Hematopoietic multipotent progenitor cell treated with erythropoietin and hydrocortisone succinate and interleukin-3 and kit ligand, for 15 days (in vitro differentiated cells): Measurements from ENCODE around the gene MBL2.

Source experiments
- DNase-seq: peaks from one replicate; pipeline ENCODE4 v3.0.0-alpha.2; 2015; ENCODE audit warnings: low spot score

Gene MBL2

DNA sequence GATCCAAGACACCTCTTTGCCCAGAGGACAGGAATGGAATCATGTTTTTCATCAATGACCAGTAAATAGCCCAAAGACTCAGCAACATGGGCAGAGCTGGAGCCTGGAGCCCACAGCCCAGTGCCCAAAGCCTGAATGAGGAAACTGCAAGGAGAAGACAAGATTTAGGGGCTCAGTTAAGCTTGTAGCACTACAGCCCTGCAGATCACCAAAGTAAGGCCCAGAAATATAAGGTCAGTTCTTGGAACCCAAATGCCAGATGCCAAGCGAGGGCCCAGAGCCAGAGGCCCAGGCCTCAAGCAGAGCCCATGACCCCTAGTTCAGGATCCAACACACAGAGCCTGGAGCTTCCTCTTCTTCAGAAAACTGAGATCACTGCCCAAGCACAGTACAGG lies 32.4 kb downstream of the MBL2 start:
- no peak for DNase-seq

DNA sequence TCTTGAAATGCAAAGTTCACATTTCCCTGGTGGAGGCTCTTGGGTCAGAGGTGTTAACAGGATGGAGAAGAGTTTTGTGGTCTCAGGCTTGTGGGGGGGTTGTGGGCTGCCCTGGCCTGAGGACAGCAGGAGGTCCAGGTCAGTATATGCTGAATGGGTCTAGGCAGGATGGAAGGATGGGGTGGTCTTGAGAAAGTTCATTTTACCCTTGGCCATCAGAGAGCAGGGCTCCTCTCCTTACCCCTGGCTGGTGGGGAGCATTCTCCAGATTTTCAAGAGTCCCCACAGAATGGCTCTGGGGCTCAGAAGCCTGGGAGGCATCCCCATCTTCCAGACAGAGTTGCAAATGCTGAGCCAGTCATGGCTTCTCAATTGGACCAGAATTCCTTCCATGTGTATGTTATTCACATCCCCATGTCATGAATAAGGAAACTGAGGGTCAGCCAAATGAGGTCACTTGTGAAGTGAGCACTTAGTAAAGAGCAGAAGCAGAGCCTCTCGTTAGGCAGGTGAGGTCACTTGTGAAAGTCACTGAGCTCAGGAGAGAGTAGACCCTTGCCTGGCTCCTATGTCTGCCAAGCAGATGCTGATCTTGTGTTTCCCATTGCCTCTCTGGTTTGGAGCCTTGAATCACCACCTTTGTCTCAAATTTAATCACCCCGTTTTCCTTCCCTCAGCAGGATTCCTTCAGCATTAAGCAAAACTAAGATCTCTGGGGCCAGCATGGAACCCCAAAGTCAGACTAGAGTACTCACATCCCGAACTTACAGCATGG lies 33.0 kb downstream of the MBL2 start:
- no peak for DNase-seq

DNA sequence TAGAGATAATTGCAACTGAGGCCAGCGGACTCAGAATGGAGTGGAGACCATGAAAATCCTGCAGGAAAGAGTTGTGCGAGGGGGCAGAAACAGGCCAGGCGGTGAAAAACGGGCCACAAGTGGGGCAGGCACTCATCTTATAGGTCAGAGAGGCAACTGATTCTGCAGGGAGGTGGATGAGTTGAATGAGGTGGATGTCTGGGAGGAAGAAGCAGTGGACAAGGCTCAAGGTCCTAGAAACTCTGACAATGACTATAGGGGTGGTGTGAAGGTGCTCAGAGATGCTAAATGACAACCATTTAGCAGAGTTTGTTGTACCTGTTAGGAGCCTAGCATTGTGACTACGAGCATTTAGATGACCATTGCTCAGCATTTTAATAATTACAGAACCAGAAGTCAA lies 33.6 kb downstream of the MBL2 start:
- no peak for DNase-seq

DNA sequence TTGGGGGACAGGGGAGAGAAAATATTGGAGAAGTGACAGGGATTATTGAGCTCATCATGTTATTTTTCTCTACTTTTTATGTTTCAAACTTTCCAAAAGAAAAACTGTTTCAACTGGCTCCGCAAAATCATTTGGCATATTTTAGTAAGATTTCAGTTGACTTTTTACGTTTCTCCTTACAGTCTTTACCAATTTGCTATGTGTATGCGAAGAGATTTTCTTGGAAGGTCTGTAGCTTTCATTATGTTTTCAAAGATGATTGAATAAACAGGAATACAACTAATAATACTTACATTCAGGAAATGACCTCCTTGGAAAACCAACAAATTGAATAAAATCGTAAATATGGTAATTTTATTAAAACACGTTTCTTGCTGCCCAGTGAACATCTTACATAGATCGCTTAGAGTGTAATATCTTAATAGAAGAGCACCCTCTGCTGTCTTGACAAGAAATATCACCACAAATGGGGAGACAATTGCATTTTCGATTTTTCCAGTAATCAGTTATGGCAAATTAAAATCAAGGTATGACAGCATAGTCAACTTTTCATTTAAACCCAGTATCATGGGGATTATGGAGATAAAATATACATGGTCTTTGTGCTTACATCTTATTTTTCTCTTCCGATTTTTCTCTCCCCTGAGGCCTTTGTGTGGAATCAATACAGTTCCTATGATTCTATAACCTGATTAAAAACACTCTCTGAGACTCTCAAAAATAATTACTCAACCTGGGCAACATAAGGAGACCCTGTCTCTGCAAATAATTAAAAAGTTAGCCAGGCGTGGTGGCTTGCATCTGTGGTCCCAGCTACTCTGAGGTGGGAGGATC lies 43.1 kb downstream of the MBL2 start:
- no peak for DNase-seq

DNA sequence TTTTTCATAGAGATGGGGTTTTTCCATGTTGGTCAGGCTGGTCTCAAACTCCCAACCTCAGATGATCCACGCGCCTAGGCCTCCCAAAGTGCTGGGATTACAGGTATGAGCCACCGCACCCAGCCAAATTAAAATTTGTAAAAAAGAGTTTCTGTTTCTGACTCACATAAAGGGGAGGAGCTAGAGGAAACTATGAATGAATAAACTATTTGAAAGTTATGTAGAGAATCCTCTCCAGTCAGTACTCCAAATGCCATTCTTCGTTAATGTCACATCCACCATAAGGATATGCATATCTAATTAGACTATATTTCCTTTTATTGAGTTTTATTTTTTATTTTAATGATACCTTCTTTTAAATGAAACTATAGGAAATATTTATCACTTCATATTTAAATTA lies 52.6 kb downstream of the MBL2 start:
- DNase-seq: no peak
